ENCODE data around the gene VAV3.

Gene VAV3

GRCh38 chr1:107974090-107974489 is 9.1 kb upstream of the VAV3 start:
- no peak for DNase-seq (ENCODE audit: low spot score)

- no peak for DNase-seq (ENCODE audit: low spot score)
These were observed 7.6 kb upstream of the VAV3 start for GRCh38 chr1:107972391-107973180.

- no peak for DNase-seq (ENCODE audit: low spot score)
These were observed 1.6 kb upstream of the VAV3 start for GRCh38 chr1:107966550-107966949.

GRCh38 chr1:107964336-107965109 is 457 bp downstream of the VAV3 start:
- DNase-seq (ENCODE audit: low spot score) = no peak

GRCh38 chr1:107963601-107964335 is 1.2 kb downstream of the VAV3 start:
- peak; percentile 32 for DNase-seq (ENCODE audit: low spot score)

DNA sequence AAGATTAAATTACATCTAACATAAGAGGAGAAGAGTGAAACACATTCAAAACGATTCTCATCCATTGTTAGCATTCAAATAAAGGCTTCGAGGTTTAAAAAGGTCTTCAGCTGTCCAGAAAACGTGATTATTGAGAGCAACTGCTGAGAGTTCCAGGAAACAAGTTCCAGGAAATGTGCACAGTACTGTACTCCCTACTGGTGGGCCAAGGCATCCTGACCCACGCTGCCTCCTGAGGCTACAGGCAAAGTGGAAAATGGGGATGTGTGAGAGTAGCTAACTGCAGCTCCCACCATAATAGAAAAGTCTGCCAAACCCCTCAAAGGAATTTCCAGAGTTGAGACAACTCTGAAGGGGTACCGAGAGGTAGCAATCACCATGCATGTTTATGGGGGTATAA is 2.0 kb downstream of the VAV3 start:
- DNase-seq (ENCODE audit: low spot score) = no peak

GRCh38 chr1:107954719-107955415 is 10.1 kb downstream of the VAV3 start:
- DNase-seq (ENCODE audit: low spot score) = no peak

- no peak for DNase-seq (ENCODE audit: low spot score)
These were observed 10.9 kb downstream of the VAV3 start for GRCh38 chr1:107954126-107954525.

DNA sequence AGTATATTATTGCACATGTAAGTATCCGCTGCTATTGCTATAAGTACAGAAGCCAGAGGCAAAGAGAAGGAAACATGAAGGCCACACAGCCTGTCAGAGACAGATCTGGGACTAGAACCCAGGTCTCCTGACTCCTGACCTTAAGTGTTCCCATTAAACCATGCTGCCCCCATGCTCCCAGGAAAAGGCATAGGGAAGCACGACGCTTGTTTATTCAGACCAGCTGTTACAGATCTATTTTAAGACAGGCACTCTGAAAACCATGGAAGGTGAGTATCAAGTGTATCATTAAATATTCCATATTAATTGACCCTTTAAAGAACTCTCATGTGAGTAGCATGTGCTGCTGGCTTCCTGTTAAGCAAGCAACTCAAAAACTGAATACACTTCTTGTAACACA is 11.4 kb downstream of the VAV3 start:
- no peak for DNase-seq (ENCODE audit: low spot score)

GRCh38 chr1:107952989-107953388 is 12.0 kb downstream of the VAV3 start:
- no peak for DNase-seq (ENCODE audit: low spot score)

GRCh38 chr1:107950464-107950863 is 14.5 kb downstream of the VAV3 start:
- no peak for DNase-seq (ENCODE audit: low spot score)

DNA sequence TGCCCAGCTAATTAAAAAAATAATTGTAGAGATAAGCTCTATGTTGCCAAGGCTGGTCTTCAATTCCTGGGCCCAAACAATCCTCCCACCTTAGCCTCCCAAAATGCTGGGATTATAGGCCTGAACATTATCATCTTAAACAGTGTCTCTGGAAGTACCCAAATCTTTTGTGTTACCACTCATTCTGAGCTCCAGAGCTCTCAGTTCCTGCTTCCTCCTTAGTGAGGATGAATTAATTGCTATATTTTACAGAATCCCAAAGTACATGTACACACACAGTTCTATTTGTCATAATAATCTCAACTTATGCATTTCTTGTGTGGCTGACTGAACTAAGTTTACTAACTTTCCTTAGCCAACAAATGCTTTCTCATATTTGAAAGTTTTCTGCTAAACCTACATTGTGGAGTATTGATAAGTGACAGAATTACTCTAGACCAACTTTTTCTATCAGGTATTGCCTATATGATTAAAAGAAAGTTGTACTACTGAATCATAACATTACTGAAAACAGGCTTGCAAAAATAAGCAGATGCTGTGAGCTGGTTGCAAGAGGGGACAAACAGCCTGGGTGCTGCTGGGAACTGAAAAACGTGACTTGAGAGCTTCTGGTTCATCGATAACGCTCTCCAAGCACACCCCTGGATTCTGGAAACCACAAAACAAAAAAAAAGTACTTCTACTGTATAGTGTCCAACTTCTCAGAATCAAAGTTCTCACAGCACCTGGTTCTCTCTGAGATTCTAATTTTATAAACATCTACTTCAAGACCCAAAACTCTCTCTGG is 15.3 kb downstream of the VAV3 start:
- DNase-seq (ENCODE audit: low spot score) = no peak

DNA sequence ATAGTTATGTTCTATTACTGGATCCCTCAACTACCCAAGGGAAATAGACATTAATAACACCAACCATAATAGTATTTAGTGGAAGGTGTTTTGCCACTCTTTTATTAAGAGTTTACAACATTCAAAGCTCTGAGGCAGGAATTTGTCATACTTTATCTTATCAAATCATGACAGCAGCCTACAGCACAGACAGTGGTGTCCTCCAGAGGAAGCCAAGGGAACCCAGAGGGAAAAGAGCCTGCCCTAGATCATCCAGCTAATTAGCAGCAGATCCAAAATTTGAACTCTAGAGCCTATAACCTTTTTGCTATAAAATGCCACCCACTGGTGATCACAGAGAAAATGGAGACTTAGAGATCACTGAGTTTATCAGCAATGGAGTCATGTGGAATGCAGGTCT is 18.2 kb downstream of the VAV3 start:
- no peak for DNase-seq (ENCODE audit: low spot score)

DNA sequence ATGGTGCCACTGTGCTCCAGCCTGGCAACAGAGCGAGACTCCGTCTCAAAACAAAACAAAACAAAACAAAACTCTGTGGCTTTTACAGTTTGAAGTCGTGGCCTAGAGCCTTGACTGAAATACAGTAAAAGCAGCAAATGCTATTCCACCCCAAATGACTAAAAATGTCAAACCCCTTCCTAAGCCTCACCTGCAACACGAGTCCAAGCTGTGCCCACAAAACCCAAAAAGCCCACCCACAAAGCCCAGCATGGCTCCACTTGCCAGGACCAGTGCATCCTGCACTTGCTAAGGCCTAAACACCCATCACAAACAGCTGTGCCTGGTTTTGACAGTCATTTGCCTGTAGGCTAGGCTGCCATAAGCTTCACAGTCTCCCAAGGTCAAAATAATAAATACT is 21.3 kb downstream of the VAV3 start:
- DNase-seq (ENCODE audit: low spot score) = no peak

DNA sequence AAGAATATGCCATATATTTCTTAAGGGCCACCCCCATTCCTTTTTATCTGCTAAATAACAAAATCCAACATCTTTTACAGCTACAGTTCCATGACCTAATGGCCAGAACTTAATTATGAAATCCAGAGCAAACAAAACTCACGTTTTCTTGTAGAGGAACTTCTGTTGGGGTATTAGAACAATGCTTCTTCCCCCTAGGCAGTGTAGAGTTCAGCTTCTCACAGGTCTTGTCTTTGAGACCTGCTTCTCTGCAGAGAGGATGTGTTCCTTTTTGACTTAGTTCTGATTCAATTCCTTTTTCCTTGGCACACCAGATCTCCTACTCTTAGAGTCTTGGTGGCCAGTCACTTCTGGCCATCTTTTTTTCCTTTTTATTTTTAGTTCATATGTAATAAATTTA is 22.2 kb downstream of the VAV3 start:
- DNase-seq (ENCODE audit: low spot score) = no peak

GRCh38 chr1:107941531-107941930 is 23.4 kb downstream of the VAV3 start:
- no peak for DNase-seq (ENCODE audit: low spot score)

GRCh38 chr1:107941123-107941522 is 23.9 kb downstream of the VAV3 start:
- DNase-seq (ENCODE audit: low spot score) = no peak

DNA sequence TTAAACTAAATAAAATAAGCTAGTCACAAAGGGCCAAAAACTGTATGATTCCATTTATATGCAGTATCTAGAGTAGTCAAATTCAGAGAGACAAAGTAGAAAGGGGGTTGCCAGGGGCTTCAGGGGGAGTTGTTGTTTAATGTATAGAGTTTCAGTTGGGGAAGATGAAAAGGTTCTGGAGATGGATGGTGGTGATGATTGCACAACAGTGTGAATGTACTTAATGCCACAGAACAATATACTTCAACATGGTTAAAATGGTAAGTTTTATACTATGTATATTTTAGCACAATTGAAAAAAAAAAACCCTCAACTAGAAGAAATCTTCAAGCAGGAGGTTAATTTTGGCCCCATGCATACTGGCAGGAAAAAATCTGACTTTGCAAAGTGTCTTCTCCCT is 24.3 kb downstream of the VAV3 start:
- no peak for DNase-seq (ENCODE audit: low spot score)

DNA sequence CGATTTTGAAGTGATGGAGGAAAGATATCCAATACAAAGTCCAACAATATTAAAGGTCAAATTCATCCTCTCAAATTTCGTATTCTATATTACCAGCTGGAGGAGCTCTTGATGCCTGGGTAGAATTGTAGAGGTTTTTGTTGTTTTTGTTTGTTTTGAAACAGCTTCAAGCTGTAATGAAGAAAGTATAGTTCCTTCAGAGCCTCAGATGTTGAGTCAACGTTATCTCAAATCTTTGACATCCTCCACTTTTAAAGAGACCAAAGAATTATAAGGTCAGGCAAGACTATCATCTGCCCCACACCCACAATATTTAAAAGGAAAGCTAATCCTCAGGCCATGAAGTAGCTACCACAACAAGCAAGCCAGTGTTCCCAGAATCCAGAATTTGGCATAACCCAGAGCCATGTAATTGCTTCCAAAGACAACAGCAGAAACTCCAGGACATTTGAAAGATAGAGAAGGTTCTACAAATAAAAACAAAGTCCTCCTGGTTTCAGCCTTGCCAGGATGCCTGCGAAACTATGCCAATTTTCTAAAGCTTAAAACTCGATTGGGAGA is 24.9 kb downstream of the VAV3 start:
- no peak for DNase-seq (ENCODE audit: low spot score)

DNA sequence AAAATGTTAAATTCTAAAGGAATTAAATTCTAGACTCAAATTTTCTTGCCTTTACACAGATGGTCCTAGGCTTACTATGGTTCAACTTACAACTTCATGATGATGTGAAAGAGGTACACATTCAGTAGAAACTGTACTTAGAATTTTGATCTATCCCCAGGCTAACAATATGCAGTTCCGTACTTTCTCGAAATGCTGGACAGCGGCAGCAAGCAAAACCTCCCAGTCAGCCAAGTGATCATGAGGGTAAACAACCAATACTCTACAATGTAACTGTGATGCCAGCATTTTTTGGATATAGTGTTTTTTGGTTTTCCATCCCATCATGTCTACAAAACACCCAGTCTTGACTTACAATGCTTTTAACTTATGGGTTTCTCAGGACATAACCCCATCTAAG is 25.7 kb downstream of the VAV3 start:
- no peak for DNase-seq (ENCODE audit: low spot score)

Measured in CD4-positive, alpha-beta T cell treated with Interleukin-6 at 100 ng/mL for 8 hours (primary cell).